GM12878 (cell line): Measurements from ENCODE around the gene PPP1R12B. TPM values are rescaled to one million over a fixed set of nuclear protein-coding genes. Genes with fewer than 3 reads are reported as not detected.
"Not testable (repeated sequence)": the region's sequence is repeated elsewhere in the genome, so short reads cannot be mapped to it uniquely, and the experiment has no call there.

Experiments
- ATAC-seq: fragments of 200-7000 bp; cut with Tn5 transposase; 3 replicates; pipeline ENCODE4 v1.9.1; 2020; ENCODE audit warnings: mild to moderate bottlenecking, moderate library complexity
- BruUV-seq: library from RNA; stranded (reverse); fragments of 400-500 nt; replicated peaks from 2 replicates; lab custom pipeline; 2021; lab: Mats Ljungman, UMichigan
- CTCF ChIA-PET: fragments of 300-600 bp; sonication (Branson Sonifier 250); formaldehyde crosslinking; extraction: SDS; loops from one replicate; lab custom pipeline; 2021; ENCODE audit warnings: inconsistent platforms; lab: Yijun Ruan, JAX
- POLR2A ChIA-PET: fragments of 350-600 bp; formaldehyde crosslinking; extraction: SDS; loops from one replicate; lab custom pipeline; 2021; ENCODE audit warnings: inconsistent platforms; lab: Charles Lee
- RAD21 ChIA-PET: fragments of 300-600 bp; sonication (Branson Sonifier 250); formaldehyde crosslinking; loops from one replicate; lab custom pipeline; 2023; ENCODE audit warnings: antibody characterized with exemption; ENCODE audit not compliant: unreplicated experiment; lab: Charles Lee
- SMC1A ChIA-PET: fragments of 300-600 bp; sonication (Branson Sonifier 250); formaldehyde crosslinking; loops from one replicate; lab custom pipeline; 2023; ENCODE audit not compliant: unreplicated experiment, uncharacterized antibody; lab: Charles Lee
- DNase-seq: peaks from one replicate; pipeline ENCODE4 v3.0.0-alpha.2; 2011; ENCODE audit warnings: low read depth, low spot score
- FAIRE-seq: peaks from 3 replicates; lab custom pipeline; 2011; peaks lifted over from hg19 to GRCh38; lab: Jason Lieb, UNC
- H2AFZ ChIP-seq: 2 replicates; pipeline ENCODE4 v1.6.0; 2011; ENCODE audit warnings: low read depth, low read length, control low read depth; ENCODE audit not compliant: control insufficient read depth
- H3K27ac ChIP-seq: 2 replicates; pipeline ENCODE4 v1.5.1; 2011; ENCODE audit warnings: control low read depth; ENCODE audit not compliant: control insufficient read depth, insufficient read depth
- H3K27me3 ChIP-seq, 2 experiments: replicated peaks in 1 of 2; 2 replicates each; pipeline versions ENCODE4 v1.6.0 to v1.6.1; 2011; ENCODE audit warnings: low read length in 1 of 2; ENCODE audit not compliant: control insufficient read depth in 2 of 2, insufficient read depth in 2 of 2
- H3K36me3 ChIP-seq, 2 experiments: 2 replicates each; pipeline ENCODE4 v1.5.1; 2011; ENCODE audit warnings: low read length in 1 of 2; ENCODE audit not compliant: control insufficient read depth in 2 of 2, insufficient read depth in 2 of 2
- H3K4me1 ChIP-seq: 2 replicates; pipeline ENCODE4 v1.6.1; 2011; ENCODE audit warnings: mild to moderate bottlenecking, low read length, moderate library complexity, mixed read lengths; ENCODE audit not compliant: control insufficient read depth, insufficient read depth
- H3K4me2 ChIP-seq: 2 replicates; pipeline ENCODE4 v1.6.0; 2011; ENCODE audit warnings: control low read depth; ENCODE audit not compliant: control insufficient read depth, insufficient read depth
- H3K4me3 ChIP-seq: fragments of 200-600 bp; sonication (generic); 2 replicates; pipeline ENCODE4 v1.5.1; 2016
- H3K79me2 ChIP-seq: 2 replicates; pipeline ENCODE4 v1.6.0; 2011; ENCODE audit warnings: low read length; ENCODE audit not compliant: control insufficient read depth, insufficient read depth
- H3K9ac ChIP-seq: 2 replicates; pipeline ENCODE4 v1.8.0; 2011; ENCODE audit warnings: low read length, control low read depth, mixed read lengths; ENCODE audit not compliant: control insufficient read depth, insufficient read depth
- H3K9me3 ChIP-seq: replicated peaks from 3 replicates; pipeline ENCODE4 v1.5.1; 2011; ENCODE audit warnings: mild to moderate bottlenecking, low read length; ENCODE audit not compliant: control insufficient read depth, insufficient read depth
- H4K20me1 ChIP-seq: 2 replicates; pipeline ENCODE4 v1.6.0; 2011; ENCODE audit not compliant: control insufficient read depth, insufficient read depth
- ATF7 ChIP-seq: fragments of 450-650 bp; IDR thresholded peaks from 2 replicates; pipeline ENCODE4 v1.6.1; 2016; ENCODE audit warnings: low read depth, mild to moderate bottlenecking
- BCL11A ChIP-seq: IDR thresholded peaks from 2 replicates; pipeline ENCODE4 v1.6.1; 2011; ENCODE audit warnings: low read depth, low read length
- BMI1 ChIP-seq: fragments of 450-650 bp; IDR thresholded peaks from 2 replicates; pipeline ENCODE4 v1.6.1; 2016; ENCODE audit warnings: mild to moderate bottlenecking, moderate library complexity, borderline replicate concordance
- CREM ChIP-seq: IDR thresholded peaks from 2 replicates; pipeline ENCODE4 v1.6.1; 2014; ENCODE audit warnings: antibody characterized with exemption, low read depth
- EP300 ChIP-seq, 2 experiments: fragments of 150-350 bp in 1 of 2; IDR thresholded peaks; 2 replicates each; pipeline ENCODE4 v1.6.1; 2011 to 2012; ENCODE audit warnings: low read depth in 2 of 2, low read length in 2 of 2, borderline replicate concordance in 1 of 2, improper control_type of control experiment in 1 of 2, inconsistent platforms in 1 of 2; ENCODE audit not compliant: control insufficient read depth in 1 of 2
- GABPA ChIP-seq: IDR thresholded peaks from 2 replicates; pipeline ENCODE4 v1.6.1; 2014; ENCODE audit warnings: antibody characterized with exemption, low read depth, mild to moderate bottlenecking, inconsistent platforms
- GATAD2B ChIP-seq: fragments of 450-650 bp; conservative IDR thresholded peaks from 2 replicates; pipeline ENCODE4 v1.6.1; 2017; ENCODE audit warnings: low read depth, mild to moderate bottlenecking, moderate library complexity
- IKZF1 ChIP-seq: fragments of 450-650 bp; conservative IDR thresholded peaks from 2 replicates; pipeline ENCODE4 v1.6.1; 2017; ENCODE audit warnings: antibody characterized with exemption, mild to moderate bottlenecking
- IKZF2 ChIP-seq, 2 experiments: fragments of 450-650 bp; IDR thresholded peaks; 2 replicates each; pipeline ENCODE4 v1.6.1; 2017; ENCODE audit warnings: mild to moderate bottlenecking in 2 of 2, moderate library complexity in 2 of 2
- JUNB ChIP-seq: IDR thresholded peaks from 2 replicates; pipeline ENCODE4 v1.6.1; 2016; ENCODE audit warnings: antibody characterized with exemption, mild to moderate bottlenecking
- MTA3 ChIP-seq: IDR thresholded peaks from 2 replicates; pipeline ENCODE4 v1.6.1; 2012; ENCODE audit warnings: low read length, inconsistent platforms, borderline replicate concordance
- NFIC ChIP-seq: IDR thresholded peaks from 2 replicates; pipeline ENCODE4 v1.6.1; 2012; ENCODE audit warnings: low read depth, mild to moderate bottlenecking, inconsistent platforms, low read length, moderate library complexity
- NR2F1 ChIP-seq: fragments of 450-650 bp; conservative IDR thresholded peaks from 2 replicates; pipeline ENCODE4 v1.6.1; 2017; ENCODE audit warnings: mild to moderate bottlenecking
- PAX5 ChIP-seq: IDR thresholded peaks from 2 replicates; pipeline ENCODE4 v1.6.1; 2011; ENCODE audit warnings: low read depth, low read length, borderline replicate concordance
- POU2F2 ChIP-seq: IDR thresholded peaks from 3 replicates; pipeline ENCODE4 v1.6.1; 2011; ENCODE audit warnings: low read depth, mild to moderate bottlenecking, low read length, borderline replicate concordance
- RUNX3 ChIP-seq: IDR thresholded peaks from 2 replicates; pipeline ENCODE4 v1.6.1; 2012; ENCODE audit warnings: low read length, inconsistent platforms
- ZNF24 ChIP-seq: fragments of 450-650 bp; IDR thresholded peaks from 2 replicates; pipeline ENCODE4 v1.6.1; 2017; ENCODE audit warnings: antibody characterized with exemption, mild to moderate bottlenecking
- WGBS: methylation state at CpG from one replicate; pipeline ENCODE4 v1.1.6; 2016; ENCODE audit warnings: low lambda C conversion rate; ENCODE audit not compliant: insufficient replicate concordance, insufficient coverage; ENCODE audit errors: missing lambda C conversion rate; 5-methylcytosine and 5-hydroxymethylcytosine counted together
- in situ Hi-C: fragments of 300-500 bp; cut with MboI; formaldehyde crosslinking; loops from 9 replicates; pipeline ENCODE4 v1.14.3; 2018; ENCODE audit warnings: mixed read lengths
- intact Hi-C: fragments of 100-400 bp; cut with micrococcal nuclease; formaldehyde crosslinking; loops from one replicate; pipeline ENCODE4 v1.14.2; 2022; ENCODE audit not compliant: unreplicated experiment
- polyA plus RNA-seq, 11 experiments: library from polyadenylated mRNA; depleted of rRNA in 4 of 11; unstranded in 6 of 11; stranded (reverse) in 5 of 11; fragments of >200 nt; fragmentation: Nextera tagmentation in 4 of 11; fragmentation: Illumina TruSeq in 1 of 11; extraction: Ambion mirVana in 4 of 11; extraction: Trizol in 1 of 11; gene quantifications; 1 replicate in 1 of 11; 2 replicates in 10 of 11; pipeline versions ENCODE4 v1.2.1 to v1.2.3, GENCODE V29; 2011 to 2016; ENCODE audit warnings: inconsistent platforms in 2 of 11, missing spikeins in 2 of 11, low read depth in 1 of 11
- total RNA-seq, 4 experiments: library from RNA; depleted of rRNA in 3 of 4; stranded (reverse); fragments of >200 nt in 3 of 4; fragmentation: Illumina TruSeq in 1 of 4; extraction: Trizol in 1 of 4; gene quantifications; 2 replicates each; pipeline versions ENCODE4 v1.2.1 to v1.2.3, GENCODE V29; 2013 to 2021
- TF ChIP-seq, protein P1 (sequence below): IDR thresholded peaks from 2 replicates; pipeline ENCODE4 v1.6.1; 2012; ENCODE audit warnings: low read length, inconsistent platforms

The PPP1R12B gene
- total and polyA plus RNA-seq, 10 of the 15 experiments (the other 5 are each of a cell fraction or from before 2014, with no cell fraction given) = 0.29 to 9.4 (median 4.7) TPM

DNA sequence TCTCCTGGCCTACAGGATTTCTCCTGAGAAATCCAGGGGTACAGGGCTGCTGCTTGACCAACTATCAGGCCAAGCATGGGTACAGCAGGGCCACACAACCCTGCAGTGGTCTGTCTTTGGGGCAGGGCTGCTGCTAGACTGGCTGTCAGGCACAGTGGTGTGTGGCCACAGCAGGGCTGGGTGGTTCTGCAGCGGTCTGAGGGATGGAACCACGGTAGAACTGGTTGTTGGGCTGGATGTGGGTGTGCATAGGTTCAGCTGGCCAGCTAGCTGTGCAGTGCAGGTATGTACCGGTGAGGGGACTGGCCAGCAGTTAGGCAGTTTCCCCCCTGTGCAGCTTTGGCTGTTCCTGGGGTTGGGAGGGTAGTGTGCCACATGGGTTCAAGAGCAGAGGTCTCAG is 136.3 kb downstream of the PPP1R12B start:
- POLR2A ChIA-PET, FAIRE-seq, H4K20me1 ChIP-seq, BruUV-seq, RAD21 ChIA-PET, H3K9me3 ChIP-seq, H3K9ac ChIP-seq, in situ Hi-C loops, intact Hi-C loops, DNase-seq, H2AFZ ChIP-seq, H3K36me3 ChIP-seq, H3K79me2 ChIP-seq, ATAC-seq, H3K4me3 ChIP-seq, H3K27me3 ChIP-seq, H3K27ac ChIP-seq: not testable (repeated sequence)
- CTCF ChIA-PET = interaction anchor here (0.6 to 2.3 kb wide), 5 partner anchors 26 to 1097 kb away, joined by 3 to 9 read pairs (median 3); no protein-coding TSS in a partner anchor
- SMC1A ChIA-PET = interaction anchor here (0.7 to 1.4 kb wide), 3 partner anchors 87 to 136 kb away, joined by 3 to 5 read pairs (median 4); no protein-coding TSS in a partner anchor
- 96% methylated on average over 3 of the region's 3 CpGs for WGBS
- Histone ChIP-seq H3K4me1 (peaks cover 20% of the 10 kb centered on the region), H3K4me2 (peak overlapping the region; percentile 13; the same call in 1 of the 2 replicates)

DNA sequence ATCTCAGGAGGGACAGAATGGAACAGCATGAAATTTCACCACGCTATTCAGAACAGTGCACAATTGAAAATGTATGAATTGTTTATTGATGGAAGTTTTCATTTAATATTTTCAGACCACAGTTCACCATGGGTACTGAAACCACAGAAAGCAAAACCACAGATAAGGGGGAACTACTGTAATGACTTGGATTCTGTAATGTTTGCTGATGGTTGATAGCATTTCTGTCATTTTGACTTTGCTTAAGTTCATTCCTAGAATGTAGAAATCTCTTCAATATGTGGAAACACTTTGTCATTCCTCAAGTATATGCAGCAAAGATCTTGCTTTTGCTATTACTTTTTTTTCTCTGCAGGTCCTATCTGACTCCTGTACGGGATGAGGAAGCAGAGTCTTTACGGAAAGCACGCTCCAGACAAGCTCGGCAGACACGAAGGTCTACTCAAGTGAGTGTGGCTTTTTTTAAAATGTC is 139.7 kb downstream of the PPP1R12B start:
- H3K36me3 ChIP-seq, H4K20me1 ChIP-seq, H3K9me3 ChIP-seq, POLR2A ChIA-PET, CTCF ChIA-PET, H2AFZ ChIP-seq, BruUV-seq, H3K79me2 ChIP-seq, in situ Hi-C loops, H3K4me3 ChIP-seq, H3K27ac ChIP-seq, intact Hi-C loops, H3K9ac ChIP-seq, H3K27me3 ChIP-seq, SMC1A ChIA-PET, RAD21 ChIA-PET: not testable (repeated sequence)
- 11% methylated on average over 6 of the region's 6 CpGs for WGBS
- H3K4me2 ChIP-seq = peak overlapping the region; percentile 66
- DNase-seq (peak; percentile 60), FAIRE-seq (peak; percentile 95), ATAC-seq (peak; percentile 85)
- peaks cover 20% of the 10 kb centered on the region for H3K4me1 ChIP-seq
- peak; percentile 56 for TF ChIP-seq ATF7
- 0 out of 2 replicates have a peak, but pooled peaks have one; percentile 77 for TF ChIP-seq MTA3
- peak; percentile 52; the same call in 1 of the 2 replicates for TF ChIP-seq IKZF1
- 0 out of 2 replicates have a peak, but pooled peaks have one; percentile 32 for TF ChIP-seq GATAD2B
- TF ChIP-seq GABPA = peak; percentile 45; the same call in 1 of the 2 replicates
- TF ChIP-seq PAX5 = 0 out of 2 replicates have a peak, but pooled peaks have one; percentile 44
- TF ChIP-seq, protein P1, sequence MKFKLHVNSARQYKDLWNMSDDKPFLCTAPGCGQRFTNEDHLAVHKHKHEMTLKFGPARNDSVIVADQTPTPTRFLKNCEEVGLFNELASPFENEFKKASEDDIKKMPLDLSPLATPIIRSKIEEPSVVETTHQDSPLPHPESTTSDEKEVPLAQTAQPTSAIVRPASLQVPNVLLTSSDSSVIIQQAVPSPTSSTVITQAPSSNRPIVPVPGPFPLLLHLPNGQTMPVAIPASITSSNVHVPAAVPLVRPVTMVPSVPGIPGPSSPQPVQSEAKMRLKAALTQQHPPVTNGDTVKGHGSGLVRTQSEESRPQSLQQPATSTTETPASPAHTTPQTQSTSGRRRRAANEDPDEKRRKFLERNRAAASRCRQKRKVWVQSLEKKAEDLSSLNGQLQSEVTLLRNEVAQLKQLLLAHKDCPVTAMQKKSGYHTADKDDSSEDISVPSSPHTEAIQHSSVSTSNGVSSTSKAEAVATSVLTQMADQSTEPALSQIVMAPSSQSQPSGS = peak; percentile 80
- TF ChIP-seq IKZF2 (IDR thresholded peaks at IDR 0.05) = peak; percentile 81 to 85
- peak; percentile 93 for TF ChIP-seq NFIC
- TF ChIP-seq ZNF24 = peak; percentile 73
- TF ChIP-seq JUNB = peak; percentile 96
- peak in 1 of 2 experiments; percentile 67; a peak in 1 of 4 replicates for TF ChIP-seq EP300 (IDR thresholded peaks at IDR 0.05; ENCODE audit: borderline replicate concordance in 1 of 2, control insufficient read depth in 1 of 2, low read depth in 2 of 2, low read length in 2 of 2)
- peak; percentile 63; the same call in 1 of the 2 replicates for TF ChIP-seq BMI1
- peak; percentile 66; the same call in 1 of the 2 replicates for TF ChIP-seq CREM
- TF ChIP-seq RUNX3 = peak; percentile 98
- peak; percentile 57 for TF ChIP-seq NR2F1
- TF ChIP-seq POU2F2 = peak; percentile 46; the same call in 1 of the 3 replicates
- peak; percentile 92; the same call in 1 of the 2 replicates for TF ChIP-seq BCL11A
